ENCODE data around the gene SCG2. TPM values are rescaled to one million over a fixed set of nuclear protein-coding genes. Genes with fewer than 3 reads are reported as not detected.

Gene SCG2
- total and polyA plus RNA-seq, 4 donors = 0.45 to 3.5 (median 1.1) TPM

- ATAC-seq (ENCODE audit: insufficient read depth, low FRiP score) = no peak
- WGBS, 2 donors = 75% methylated on average over 2 of the region's 2 CpGs
- no peak overlapping the region for H3K27ac ChIP-seq (ENCODE audit: low read depth in 1 of 2, low read length in 1 of 2)
Measured at GRCh38 chr2:223632826-223633225, 30.7 kb upstream of the SCG2 start.

DNA sequence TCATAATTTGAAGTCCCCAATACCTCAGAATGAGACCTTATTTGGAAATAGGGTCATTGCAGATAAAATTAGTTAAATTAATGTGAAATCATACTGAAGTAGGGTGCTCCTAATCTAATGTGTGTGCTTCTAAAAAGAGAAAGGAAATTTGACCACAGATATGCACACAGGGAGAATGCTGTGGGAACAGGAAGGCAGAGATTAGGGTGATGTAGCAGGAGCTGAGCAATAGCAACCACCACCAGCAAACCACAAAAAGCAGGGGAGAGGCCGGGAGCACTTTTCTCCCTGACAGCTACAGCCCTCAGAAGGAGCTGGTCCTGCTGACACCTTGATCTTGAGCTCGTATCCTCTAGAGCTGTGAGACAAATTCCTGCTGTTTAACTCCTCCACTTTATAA is 24.6 kb upstream of the SCG2 start:
- Histone ChIP-seq H3K36me3 (ENCODE audit: control insufficient read depth in 4 of 4, insufficient read depth in 4 of 4, low read length in 4 of 4) (no peaks in the 10 kb centered on the region), H3K27ac (ENCODE audit: low read depth in 1 of 2, low read length in 1 of 2) (no peak overlapping the region), H3K9ac (ENCODE audit: insufficient read depth in 1 of 2, low read length in 2 of 2) (no peak overlapping the region), H3K27me3 (ENCODE audit: control insufficient read depth in 3 of 3, insufficient read depth in 3 of 3, low read length in 2 of 3) (no peaks in the 10 kb centered on the region), H3K4me1 (ENCODE audit: control insufficient read depth in 5 of 5, insufficient read depth in 5 of 5, low read length in 5 of 5) (no peaks in the 10 kb centered on the region), H3K4me3 (no peak overlapping the region), H3K9me3 (ENCODE audit: control insufficient read depth in 4 of 4, insufficient read depth in 3 of 4, low read length in 3 of 4) (peaks cover 0 to 5% (median 0%) of the 10 kb centered on the region in 4 donors)
- ATAC-seq (ENCODE audit: insufficient read depth, low FRiP score) = no peak
- WGBS, 2 donors = 32 to 41% methylated on average over 2 of the region's 2 CpGs
- no peak for DNase-seq
- TF ChIP-seq, protein P1, sequence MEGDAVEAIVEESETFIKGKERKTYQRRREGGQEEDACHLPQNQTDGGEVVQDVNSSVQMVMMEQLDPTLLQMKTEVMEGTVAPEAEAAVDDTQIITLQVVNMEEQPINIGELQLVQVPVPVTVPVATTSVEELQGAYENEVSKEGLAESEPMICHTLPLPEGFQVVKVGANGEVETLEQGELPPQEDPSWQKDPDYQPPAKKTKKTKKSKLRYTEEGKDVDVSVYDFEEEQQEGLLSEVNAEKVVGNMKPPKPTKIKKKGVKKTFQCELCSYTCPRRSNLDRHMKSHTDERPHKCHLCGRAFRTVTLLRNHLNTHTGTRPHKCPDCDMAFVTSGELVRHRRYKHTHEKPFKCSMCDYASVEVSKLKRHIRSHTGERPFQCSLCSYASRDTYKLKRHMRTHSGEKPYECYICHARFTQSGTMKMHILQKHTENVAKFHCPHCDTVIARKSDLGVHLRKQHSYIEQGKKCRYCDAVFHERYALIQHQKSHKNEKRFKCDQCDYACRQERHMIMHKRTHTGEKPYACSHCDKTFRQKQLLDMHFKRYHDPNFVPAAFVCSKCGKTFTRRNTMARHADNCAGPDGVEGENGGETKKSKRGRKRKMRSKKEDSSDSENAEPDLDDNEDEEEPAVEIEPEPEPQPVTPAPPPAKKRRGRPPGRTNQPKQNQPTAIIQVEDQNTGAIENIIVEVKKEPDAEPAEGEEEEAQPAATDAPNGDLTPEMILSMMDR (IDR thresholded peaks at IDR 0.05; ENCODE audit: control extremely low read depth, extremely low read depth) = no peak

More at GRCh38 chr2:223632826-223633225, 30.7 kb upstream of the SCG2 start:
- H3K36me3 ChIP-seq (ENCODE audit: control insufficient read depth in 4 of 4, insufficient read depth in 4 of 4, low read length in 4 of 4) = no peaks in the 10 kb centered on the region
- H3K4me1 ChIP-seq (ENCODE audit: control insufficient read depth in 5 of 5, insufficient read depth in 5 of 5, low read length in 5 of 5) = no peaks in the 10 kb centered on the region
- H3K27me3 ChIP-seq (ENCODE audit: control insufficient read depth in 3 of 3, insufficient read depth in 3 of 3, low read length in 2 of 3) = no peaks in the 10 kb centered on the region
- no peak overlapping the region for H3K9ac ChIP-seq (ENCODE audit: insufficient read depth in 1 of 2, low read length in 2 of 2)
- H3K4me3 ChIP-seq = no peak overlapping the region
- TF ChIP-seq, protein P1 (IDR thresholded peaks at IDR 0.05; ENCODE audit: control extremely low read depth, extremely low read depth) = no peak
- no peak for DNase-seq
- peaks cover 0 to 3% (median 0%) of the 10 kb centered on the region in 4 donors for H3K9me3 ChIP-seq (ENCODE audit: control insufficient read depth in 4 of 4, insufficient read depth in 3 of 4, low read length in 3 of 4)

DNA sequence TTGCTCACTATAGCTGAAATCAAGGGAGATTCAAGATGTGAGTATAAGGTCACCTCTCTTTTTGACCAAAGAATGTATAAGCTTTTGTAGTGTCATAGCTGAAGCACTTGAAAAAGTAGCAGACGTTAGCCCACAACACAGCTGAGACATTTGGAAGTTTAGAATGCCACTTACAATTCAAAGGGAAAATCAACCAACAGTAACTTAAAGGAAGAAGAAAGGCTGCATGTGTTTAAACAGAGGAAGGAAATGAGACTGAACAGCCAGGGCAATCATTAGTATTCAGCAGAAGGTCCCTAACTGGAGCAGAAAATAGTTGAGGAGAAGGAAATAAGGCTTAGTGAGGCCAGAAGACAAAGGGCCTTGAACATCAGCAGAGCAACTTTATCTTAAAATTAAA is 23.5 kb upstream of the SCG2 start:
- H3K36me3 ChIP-seq (ENCODE audit: control insufficient read depth in 4 of 4, insufficient read depth in 4 of 4, low read length in 4 of 4) = no peaks in the 10 kb centered on the region
- 46 to 48% methylated on average over 1 of the region's 1 CpG for WGBS, 2 donors
- H3K4me1 ChIP-seq (ENCODE audit: control insufficient read depth in 5 of 5, insufficient read depth in 5 of 5, low read length in 5 of 5) = no peaks in the 10 kb centered on the region
- peaks cover 0 to 5% (median 0%) of the 10 kb centered on the region in 4 donors for H3K9me3 ChIP-seq (ENCODE audit: control insufficient read depth in 4 of 4, insufficient read depth in 3 of 4, low read length in 3 of 4)
- no peak overlapping the region for H3K27ac ChIP-seq (ENCODE audit: low read depth in 1 of 2, low read length in 1 of 2)
- no peaks in the 10 kb centered on the region for H3K27me3 ChIP-seq (ENCODE audit: control insufficient read depth in 3 of 3, insufficient read depth in 3 of 3, low read length in 2 of 3)
- ATAC-seq (ENCODE audit: insufficient read depth, low FRiP score) (no peak), DNase-seq (peak in 1 of 3 donors; percentile 8)
- TF ChIP-seq, protein P1 (IDR thresholded peaks at IDR 0.05; ENCODE audit: control extremely low read depth, extremely low read depth) = no peak
- no peak overlapping the region for H3K4me3 ChIP-seq
- no peak overlapping the region for H3K9ac ChIP-seq (ENCODE audit: insufficient read depth in 1 of 2, low read length in 2 of 2)

- whole genome bisulfite sequencing, 2 donors = 69 to 70% methylated on average over 7 of the region's 7 CpGs
- TF ChIP-seq, protein P1 (IDR thresholded peaks at IDR 0.05; ENCODE audit: control extremely low read depth, extremely low read depth) = no peak
- DNase-seq (no peak), ATAC-seq (ENCODE audit: insufficient read depth, low FRiP score) (no peak)
- no peak overlapping the region for H3K27ac ChIP-seq (ENCODE audit: low read depth in 1 of 2, low read length in 1 of 2)
- H3K27me3 ChIP-seq (ENCODE audit: control insufficient read depth in 3 of 3, insufficient read depth in 3 of 3, low read length in 2 of 3) = peaks cover 0 to 2% (median 0%) of the 10 kb centered on the region in 3 donors
- H3K9me3 ChIP-seq (ENCODE audit: control insufficient read depth in 4 of 4, insufficient read depth in 3 of 4, low read length in 3 of 4) = peaks cover 0 to 2% (median 0%) of the 10 kb centered on the region in 4 donors
- no peak overlapping the region for H3K9ac ChIP-seq (ENCODE audit: insufficient read depth in 1 of 2, low read length in 2 of 2)
- H3K36me3 ChIP-seq (ENCODE audit: control insufficient read depth in 4 of 4, insufficient read depth in 4 of 4, low read length in 4 of 4) = no peaks in the 10 kb centered on the region
- H3K4me1 ChIP-seq (ENCODE audit: control insufficient read depth in 5 of 5, insufficient read depth in 5 of 5, low read length in 5 of 5) = no peaks in the 10 kb centered on the region
- no peak overlapping the region for H3K4me3 ChIP-seq
Measured at GRCh38 chr2:223621901-223622300, 19.7 kb upstream of the SCG2 start.
